Measurements from ENCODE around the gene SLC25A47. TPM values are rescaled to one million over a fixed set of nuclear protein-coding genes. Genes with fewer than 3 reads are reported as not detected.
A peak's percentile ranks its signal among the peaks of the same experiment; 100 is the strongest.
"Not testable (repeated sequence)": the region's sequence is repeated elsewhere in the genome, so short reads cannot be mapped to it uniquely, and the experiment has no call there.

SLC25A47 gene
- total and polyA plus RNA-seq, 2 experiments from 2014 or later, result 0.09 TPM; not detected in 1

- H3K27ac ChIP-seq, result no peak overlapping the region
- no peaks in the 10 kb centered on the region for H3K27me3 ChIP-seq
- H3K36me3 ChIP-seq, result no peaks in the 10 kb centered on the region
- DNase-seq (ENCODE audit: low read depth in 1 of 2, low spot score in 1 of 2), result no peak
- H3K4me1 ChIP-seq (ENCODE audit: low read depth), result peaks cover 19% of the 10 kb centered on the region
- TF ChIP-seq CTCF (IDR thresholded peaks at IDR 0.05; ENCODE audit: low read depth, low read length), result no peak
- no peaks in the 10 kb centered on the region for H3K9me3 ChIP-seq (ENCODE audit: low read depth)
- H3K4me3 ChIP-seq, result no peak overlapping the region
These were observed 35.7 kb upstream of the SLC25A47 start for GRCh38 chr14:100287202-100287997.

- H3K4me1 ChIP-seq (ENCODE audit: low read depth), result peaks cover 15% of the 10 kb centered on the region
- H3K4me3 ChIP-seq; H3K36me3 ChIP-seq; H3K9me3 ChIP-seq (ENCODE audit: low read depth); H3K27me3 ChIP-seq; H3K27ac ChIP-seq; DNase-seq (ENCODE audit: low read depth in 1 of 2, low spot score in 1 of 2): not testable (repeated sequence)
These were observed 35.2 kb upstream of the SLC25A47 start for GRCh38 chr14:100287998-100288295.

GRCh38 chr14:100288382-100289185, 34.6 kb upstream of the SLC25A47 start:
- H3K4me1 ChIP-seq (ENCODE audit: low read depth), result peaks cover 15% of the 10 kb centered on the region
- TF ChIP-seq CTCF (IDR thresholded peaks at IDR 0.05; ENCODE audit: low read depth, low read length), result no peak
- H3K27ac ChIP-seq, result peak overlapping the region; percentile 50
- no peak for DNase-seq (ENCODE audit: low read depth in 1 of 2, low spot score in 1 of 2)
- no peak overlapping the region for H3K4me3 ChIP-seq
- H3K27me3 ChIP-seq, result no peaks in the 10 kb centered on the region
- H3K36me3 ChIP-seq, result no peaks in the 10 kb centered on the region
- H3K9me3 ChIP-seq (ENCODE audit: low read depth), result no peaks in the 10 kb centered on the region

- Histone ChIP-seq H3K9me3 (ENCODE audit: low read depth) (no peaks in the 10 kb centered on the region), H3K4me1 (ENCODE audit: low read depth) (peaks cover 13% of the 10 kb centered on the region), H3K4me3 (no peak overlapping the region), H3K27ac (peak overlapping the region; percentile 81), H3K36me3 (no peaks in the 10 kb centered on the region), H3K27me3 (no peaks in the 10 kb centered on the region)
- peak in 1 of 2 donors; percentile 74 for DNase-seq (ENCODE audit: low read depth in 1 of 2, low spot score in 1 of 2)
- no peak for TF ChIP-seq CTCF (IDR thresholded peaks at IDR 0.05; ENCODE audit: low read depth, low read length)
These were observed 33.1 kb upstream of the SLC25A47 start for GRCh38 chr14:100289916-100290606.

GRCh38 chr14:100290607-100291304, 32.4 kb upstream of the SLC25A47 start:
- H3K27ac ChIP-seq, result peak overlapping the region; percentile 81
- no peaks in the 10 kb centered on the region for H3K9me3 ChIP-seq (ENCODE audit: low read depth)
- DNase-seq (ENCODE audit: low read depth in 1 of 2, low spot score in 1 of 2), result no peak
- no peak overlapping the region for H3K4me3 ChIP-seq
- H3K4me1 ChIP-seq (ENCODE audit: low read depth), result peaks cover 13% of the 10 kb centered on the region
- H3K36me3 ChIP-seq, result no peaks in the 10 kb centered on the region
- TF ChIP-seq CTCF (IDR thresholded peaks at IDR 0.05; ENCODE audit: low read depth, low read length), result no peak
- no peaks in the 10 kb centered on the region for H3K27me3 ChIP-seq
